H9 (cell line): ENCODE measurements around the gene AKAP17A. TPM values are rescaled to one million over a fixed set of nuclear protein-coding genes. Genes with fewer than 3 reads are reported as not detected.

Experiments
- DNase-seq: peaks from one replicate; pipeline ENCODE4 v3.0.0-alpha.2; 2017
- H2AFZ ChIP-seq: one replicate; pipeline ENCODE4 v1.6.1; 2013; ENCODE audit warnings: mild to moderate bottlenecking, low read length, control low read depth, moderate library complexity
- H2AK5ac ChIP-seq: 2 replicates; pipeline ENCODE4 v1.6.1; 2013; ENCODE audit warnings: low read length, control low read depth, mixed read lengths; ENCODE audit not compliant: insufficient read length
- H2BK120ac ChIP-seq: one replicate; pipeline ENCODE4 v1.6.1; 2013; ENCODE audit warnings: low read depth, mild to moderate bottlenecking, low read length, control low read depth, inconsistent platforms; ENCODE audit not compliant: poor library complexity, severe bottlenecking
- H2BK12ac ChIP-seq: 2 replicates; pipeline ENCODE4 v1.6.1; 2013; ENCODE audit warnings: low read length, control low read depth, mixed read lengths, low read depth; ENCODE audit not compliant: insufficient read length
- H2BK15ac ChIP-seq: 2 replicates; pipeline ENCODE4 v1.6.1; 2013; ENCODE audit warnings: low read depth, low read length, control low read depth
- H2BK20ac ChIP-seq: one replicate; pipeline ENCODE4 v1.6.1; 2013; ENCODE audit warnings: low read depth, mild to moderate bottlenecking, low read length, control low read depth, inconsistent platforms; ENCODE audit not compliant: poor library complexity, severe bottlenecking
- H2BK5ac ChIP-seq: 2 replicates; pipeline ENCODE4 v1.6.1; 2013; ENCODE audit warnings: low read length, control low read depth, mixed read lengths; ENCODE audit not compliant: insufficient read length
- H3K14ac ChIP-seq: 2 replicates; pipeline ENCODE4 v1.6.1; 2013; ENCODE audit warnings: low read length, control low read depth; ENCODE audit not compliant: insufficient read depth
- H3K18ac ChIP-seq: 2 replicates; pipeline ENCODE4 v1.6.1; 2013; ENCODE audit warnings: low read depth, mild to moderate bottlenecking, mixed read lengths, low read length, control low read depth; ENCODE audit not compliant: insufficient read length
- H3K23ac ChIP-seq: 2 replicates; pipeline ENCODE4 v1.6.1; 2013; ENCODE audit warnings: low read length, control low read depth, mixed read lengths, low read depth; ENCODE audit not compliant: insufficient read length
- H3K23me2 ChIP-seq: 2 replicates; pipeline ENCODE4 v1.6.1; 2013; ENCODE audit warnings: low read depth, mild to moderate bottlenecking, mixed read lengths, low read length, control low read depth; ENCODE audit not compliant: insufficient read length, poor library complexity, severe bottlenecking
- H3K27ac ChIP-seq: 2 replicates; pipeline ENCODE4 v1.5.1; 2013; ENCODE audit warnings: low read length, control low read depth, mixed read lengths, low read depth; ENCODE audit not compliant: insufficient read length
- H3K27me3 ChIP-seq: 2 replicates; pipeline ENCODE4 v1.6.1; 2013; ENCODE audit warnings: low read length, control low read depth, inconsistent platforms; ENCODE audit not compliant: insufficient read depth
- H3K4ac ChIP-seq: 2 replicates; pipeline ENCODE4 v1.6.1; 2013; ENCODE audit warnings: low read depth, mild to moderate bottlenecking, control low read depth, inconsistent platforms, low read length, moderate library complexity
- H3K4me1 ChIP-seq: 2 replicates; pipeline ENCODE4 v1.6.1; 2013; ENCODE audit warnings: low read length, control low read depth, inconsistent platforms; ENCODE audit not compliant: insufficient read depth
- H3K4me2 ChIP-seq: 2 replicates; pipeline ENCODE4 v1.6.1; 2013; ENCODE audit warnings: low read length, control low read depth, mixed read lengths; ENCODE audit not compliant: insufficient read length, insufficient read depth
- H3K56ac ChIP-seq: 2 replicates; pipeline ENCODE4 v1.6.1; 2013; ENCODE audit warnings: low read depth, mild to moderate bottlenecking, mixed read lengths, low read length, control low read depth; ENCODE audit not compliant: insufficient read length
- H3K79me1 ChIP-seq: 2 replicates; pipeline ENCODE4 v1.6.1; 2013; ENCODE audit warnings: low read depth, mild to moderate bottlenecking, moderate library complexity, low read length, control low read depth, inconsistent platforms; ENCODE audit not compliant: insufficient read depth, poor library complexity, severe bottlenecking
- H3K79me2 ChIP-seq: 2 replicates; pipeline ENCODE4 v1.6.1; 2013; ENCODE audit warnings: low read length, control low read depth, inconsistent platforms; ENCODE audit not compliant: insufficient read depth
- H3K9ac ChIP-seq: 2 replicates; pipeline ENCODE4 v1.6.1; 2013; ENCODE audit warnings: low read length, control low read depth, mixed read lengths; ENCODE audit not compliant: insufficient read length; ENCODE audit errors: extremely low read depth
- H3K9me3 ChIP-seq: one replicate; pipeline ENCODE4 v1.6.1; 2013; ENCODE audit warnings: low read depth, low read length, inconsistent platforms; ENCODE audit not compliant: control insufficient read depth
- H3T11ph ChIP-seq: one replicate; pipeline ENCODE4 v1.6.1; 2013; ENCODE audit warnings: mild to moderate bottlenecking, low read length, control low read depth, inconsistent platforms
- H4K20me1 ChIP-seq: one replicate; pipeline ENCODE4 v1.6.1; 2013; ENCODE audit not compliant: control insufficient read depth, insufficient read length, insufficient read depth
- H4K5ac ChIP-seq: 2 replicates; pipeline ENCODE4 v1.6.1; 2013; ENCODE audit warnings: low read depth, mild to moderate bottlenecking, mixed read lengths, low read length, control low read depth; ENCODE audit not compliant: insufficient read length
- H4K8ac ChIP-seq: replicated peaks from 2 replicates; pipeline ENCODE4 v1.6.1; 2013; ENCODE audit warnings: low read length, control low read depth, mixed read lengths, low read depth; ENCODE audit not compliant: insufficient read length
- H4K91ac ChIP-seq: 2 replicates; pipeline ENCODE4 v1.6.1; 2013; ENCODE audit warnings: low read depth, mild to moderate bottlenecking, moderate library complexity, mixed read lengths, low read length, control low read depth; ENCODE audit not compliant: insufficient read length
- H3K27ac Mint-ChIP-seq, 3 experiments: 2 replicates in 2 of 3; 3 replicates in 1 of 3; pipeline ENCODE4 v1.8.0; 2020 to 2021; ENCODE audit warnings: mixed read lengths in 3 of 3, mild to moderate bottlenecking in 1 of 3, moderate library complexity in 1 of 3
- H3K27me3 Mint-ChIP-seq: 2 replicates; pipeline ENCODE4 v1.8.0; 2021; ENCODE audit warnings: low read depth, mild to moderate bottlenecking, moderate library complexity, mixed read lengths
- H3K36me3 Mint-ChIP-seq, 3 experiments: 2 replicates in 2 of 3; 3 replicates in 1 of 3; pipeline ENCODE4 v1.8.0; 2020 to 2021; ENCODE audit warnings: low read depth in 3 of 3, mixed read lengths in 3 of 3; ENCODE audit not compliant: insufficient read depth in 1 of 3
- H3K4me1 Mint-ChIP-seq, 2 experiments: 2 replicates each; pipeline ENCODE4 v1.8.0; 2020; ENCODE audit warnings: mixed read lengths in 2 of 2
- H3K4me3 Mint-ChIP-seq, 2 experiments: 2 replicates in 1 of 2; 3 replicates in 1 of 2; pipeline ENCODE4 v1.8.0; 2020 to 2021; ENCODE audit warnings: mild to moderate bottlenecking in 2 of 2, mixed read lengths in 2 of 2, moderate library complexity in 1 of 2
- H3K9me3 Mint-ChIP-seq, 2 experiments: 2 replicates in 1 of 2; 3 replicates in 1 of 2; pipeline ENCODE4 v1.8.0; 2020; ENCODE audit warnings: mild to moderate bottlenecking in 2 of 2, mixed read lengths in 2 of 2, moderate library complexity in 1 of 2
- CTCF ChIP-seq: fragments of 200-600 bp; sonication (generic); conservative IDR thresholded peaks from 3 replicates; pipeline ENCODE4 v1.8.0; 2021; ENCODE audit warnings: antibody characterized with exemption, mild to moderate bottlenecking
- WGBS: extraction: QIAGEN DNeasy Blood & Tissue Kit; methylation state at CpG from one replicate; pipeline ENCODE4 v1.1.7; 2013; ENCODE audit warnings: missing lambda C conversion rate, low lambda C conversion rate, mixed read lengths; ENCODE audit not compliant: insufficient read length; ENCODE audit errors: extremely low coverage; 5-methylcytosine and 5-hydroxymethylcytosine counted together
- total RNA-seq: library from RNA; stranded (reverse); gene quantifications from 2 replicates; pipeline ENCODE4 v1.2.1, GENCODE V29; 2021

The AKAP17A gene
- total RNA-seq, 1 experiment from 2014 or later, result 39.7 TPM

DNA sequence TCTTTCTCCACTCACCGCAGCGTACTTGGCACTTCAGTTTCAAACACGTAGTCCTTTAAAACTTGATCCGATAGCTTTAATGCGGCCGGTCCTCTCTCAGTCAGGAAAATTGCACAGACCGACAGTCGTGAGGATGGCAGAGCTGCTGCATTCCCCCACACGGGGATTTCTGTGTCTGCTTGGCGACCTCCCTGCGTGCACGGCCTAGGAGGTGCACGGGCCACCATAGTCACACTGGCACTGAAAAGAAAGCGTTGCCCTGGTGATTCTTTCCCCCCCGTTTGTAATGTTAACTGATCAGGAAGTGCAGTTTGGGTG is 10.3 kb downstream of the AKAP17A start:
- H3T11ph ChIP-seq, result no peak overlapping the region
- Mint-ChIP-seq H3K36me3 (peaks cover 36 to 66% (median 63%) of the 10 kb centered on the region in 3 experiments; a peak in 6 of 7 replicates), H3K4me3 (no peak overlapping the region), H3K27ac (no peak overlapping the region), H3K4me1 (no peaks in the 10 kb centered on the region), H3K27me3 (no peaks in the 10 kb centered on the region), H3K9me3 (no peaks in the 10 kb centered on the region; a peak in 1 of 5 replicates)
- H2AFZ ChIP-seq, result no peak overlapping the region
- H3K79me2 ChIP-seq, result peaks cover 1% of the 10 kb centered on the region; the same call in 1 of the 2 replicates
- no peak overlapping the region for H4K5ac ChIP-seq
- no peaks in the 10 kb centered on the region for H3K4me1 ChIP-seq
- peaks cover 5% of the 10 kb centered on the region for H3K79me1 ChIP-seq
- H3K27me3 ChIP-seq, result no peaks in the 10 kb centered on the region
- no peak overlapping the region for H4K8ac ChIP-seq
- H2BK5ac ChIP-seq, result no peak overlapping the region
- H3K56ac ChIP-seq, result no peak overlapping the region
- H2AK5ac ChIP-seq, result no peak overlapping the region
- no CpG with 5 or more reads among the region's 15 CpGs for WGBS
- H3K27ac ChIP-seq, result no peak overlapping the region
- no peak overlapping the region for H3K4ac ChIP-seq
- no peaks in the 10 kb centered on the region for H3K23me2 ChIP-seq
- H3K9ac ChIP-seq, result no peak overlapping the region
- H3K9me3 ChIP-seq, result no peaks in the 10 kb centered on the region
- H2BK120ac ChIP-seq, result no peak overlapping the region
- no peak overlapping the region for H3K14ac ChIP-seq
- no peak for TF ChIP-seq CTCF
- H3K18ac ChIP-seq, result no peak overlapping the region
- no peak overlapping the region for H2BK12ac ChIP-seq
- no peaks in the 10 kb centered on the region for H4K20me1 ChIP-seq
- no peak overlapping the region for H2BK15ac ChIP-seq
- no peak overlapping the region for H3K23ac ChIP-seq
- H4K91ac ChIP-seq, result no peak overlapping the region
- no peak for DNase-seq
- no peak overlapping the region for H2BK20ac ChIP-seq
- no peak overlapping the region for H3K4me2 ChIP-seq
